NCI-H1092 (cell line): ENCODE data around the gene DLGAP1.
A peak's percentile ranks its signal among the peaks of the same experiment; 100 is the strongest.
"Not testable (repeated sequence)": the region's sequence is repeated elsewhere in the genome, so short reads cannot be mapped to it uniquely, and the experiment has no call there.

ENCODE experiments used
- DNase-seq: peaks from one replicate; lab custom pipeline; 2025; lab: John Stamatoyannopoulos, UW

Gene DLGAP1

GRCh38 chr18:4074647-4075046 is 380.5 kb downstream of the DLGAP1 start:
- no peak for DNase-seq

GRCh38 chr18:4069183-4069582 is 385.9 kb downstream of the DLGAP1 start:
- no peak for DNase-seq

GRCh38 chr18:4068552-4069158 is 386.5 kb downstream of the DLGAP1 start:
- peak; percentile 12 for DNase-seq

- no peak for DNase-seq
Observed at GRCh38 chr18:4063545-4063944, 391.6 kb downstream of the DLGAP1 start.

DNA sequence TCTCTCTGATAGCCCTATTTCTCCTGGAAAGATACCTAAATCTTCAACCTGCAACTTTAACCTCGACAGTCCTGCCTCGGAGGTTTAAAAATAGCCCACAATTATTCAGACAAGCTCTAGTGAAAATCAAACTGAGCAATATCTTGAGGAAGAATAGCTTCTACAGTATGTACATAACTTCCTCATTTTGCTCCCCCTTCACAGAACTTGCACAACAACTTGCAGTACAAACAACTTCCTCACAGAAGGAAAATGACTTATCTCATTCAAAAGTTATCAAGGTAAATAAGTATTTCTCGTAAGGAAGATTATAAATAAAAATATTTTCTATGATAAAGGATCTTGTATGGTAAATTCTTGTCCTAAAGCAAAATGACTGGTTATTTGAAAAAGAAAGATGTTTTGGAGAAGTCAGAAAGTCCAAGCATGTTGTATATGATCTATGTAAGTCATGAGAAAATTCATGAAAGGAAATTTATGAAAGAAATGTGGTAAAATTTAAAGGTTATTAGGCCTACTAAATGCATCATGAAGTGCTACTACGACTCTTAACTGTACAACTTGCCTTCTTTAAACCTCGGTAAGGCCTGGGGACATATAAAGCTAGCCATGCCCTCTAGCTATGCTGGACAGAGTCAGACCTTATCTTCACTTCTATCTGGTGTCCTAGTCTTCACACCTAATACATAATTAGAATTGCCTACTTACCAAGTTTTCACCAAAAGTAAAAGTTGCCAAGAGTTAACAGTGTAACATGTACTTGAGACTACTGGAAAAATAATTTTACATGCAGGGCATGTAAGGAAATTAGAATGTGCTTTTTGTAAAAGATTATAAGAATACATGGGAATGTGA is 394.5 kb downstream of the DLGAP1 start:
- no peak for DNase-seq

DNA sequence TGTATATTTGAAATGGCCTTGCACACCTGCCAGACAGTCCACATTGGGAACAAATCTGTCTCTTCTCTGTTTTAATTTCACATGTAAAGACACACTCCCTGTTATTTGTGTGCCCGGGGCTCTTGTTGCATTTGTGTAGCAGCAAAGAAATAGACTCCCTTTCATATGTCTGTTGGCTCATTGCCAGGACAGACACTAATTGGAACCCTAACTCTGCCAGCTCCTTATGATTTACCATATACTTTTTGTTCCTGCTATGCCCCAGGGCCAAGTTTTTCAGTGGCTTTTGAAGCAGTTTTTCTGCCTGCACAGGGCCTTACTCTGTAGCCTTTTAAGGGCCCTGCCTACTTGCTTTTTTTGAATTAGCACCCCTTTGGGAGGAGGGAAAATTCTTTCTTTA is 396.9 kb downstream of the DLGAP1 start:
- DNase-seq, result no peak

DNA sequence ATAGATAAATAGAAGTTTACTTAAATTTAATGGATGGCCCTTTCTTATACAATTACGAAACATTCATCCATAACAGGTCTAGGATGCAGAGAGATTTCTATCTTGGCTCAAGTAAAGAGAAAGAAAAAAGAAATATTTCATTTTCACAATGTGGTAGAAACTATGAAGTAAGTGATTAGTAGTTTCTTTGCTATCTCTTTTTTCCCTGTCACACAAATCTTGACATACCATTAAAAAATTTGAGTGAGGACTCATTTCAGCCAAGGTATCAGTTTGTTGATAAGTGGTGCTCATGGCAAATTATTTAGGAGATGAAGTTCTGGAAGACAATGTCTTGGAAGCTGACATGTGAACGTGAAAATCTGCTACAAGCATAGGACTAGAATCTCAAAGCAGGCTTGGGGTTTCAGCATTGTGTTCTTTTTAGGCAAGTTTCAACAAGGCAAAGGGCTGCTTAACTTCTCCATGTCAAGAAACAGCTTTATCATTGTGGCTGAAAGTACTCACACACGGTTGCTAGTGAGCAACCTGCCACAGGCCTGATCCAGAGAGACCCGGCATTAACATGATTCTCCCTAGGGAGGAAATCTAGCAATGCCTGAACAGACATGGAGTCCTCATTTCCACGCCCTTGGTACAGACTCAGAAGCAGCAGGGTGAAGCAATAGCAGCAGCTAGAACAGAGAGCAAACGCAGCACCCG is 414.6 kb downstream of the DLGAP1 start:
- no peak for DNase-seq

- no peak for DNase-seq
Observed at GRCh38 chr18:4035521-4035920, 419.6 kb downstream of the DLGAP1 start.

DNA sequence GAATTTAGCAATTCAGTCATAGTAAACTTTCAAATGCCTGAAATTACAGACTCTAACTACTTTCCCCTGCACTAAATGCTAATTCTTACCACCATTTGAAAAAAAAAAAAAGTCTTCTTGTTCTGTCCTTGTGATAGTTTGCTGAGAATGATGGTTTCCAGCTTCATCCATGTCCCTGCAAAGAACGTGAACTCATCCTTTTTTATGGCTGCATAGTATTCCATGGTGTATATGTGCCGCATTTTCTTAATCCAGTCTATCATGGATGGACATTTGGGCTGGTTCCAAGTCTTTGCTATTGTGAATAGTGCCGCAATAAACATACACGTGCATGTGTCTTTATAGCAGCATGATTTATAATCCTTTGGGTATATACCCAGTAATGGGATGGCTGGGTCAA is 420.3 kb downstream of the DLGAP1 start:
- not testable (repeated sequence) for DNase-seq

GRCh38 chr18:4026542-4026941 is 428.6 kb downstream of the DLGAP1 start:
- no peak for DNase-seq

DNA sequence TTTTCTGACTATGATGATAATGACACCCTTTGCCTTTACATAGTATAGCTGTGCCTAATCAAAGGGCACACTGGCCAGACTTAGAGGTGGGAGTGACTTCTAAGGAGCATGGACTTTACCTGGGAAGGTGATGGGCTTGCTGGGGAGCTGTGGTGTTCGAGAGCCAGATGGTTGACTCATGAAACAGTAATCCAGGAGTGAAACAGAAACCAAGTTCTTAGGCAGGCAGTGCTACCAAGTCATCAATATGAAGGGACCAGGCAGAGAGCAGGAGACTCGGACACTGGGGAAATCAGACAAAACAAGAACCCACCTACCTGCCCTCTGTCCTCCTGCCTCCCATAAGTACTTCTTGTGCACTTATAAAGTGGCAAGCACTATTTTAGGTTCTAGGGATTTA is 430.4 kb downstream of the DLGAP1 start:
- DNase-seq, result no peak

DNA sequence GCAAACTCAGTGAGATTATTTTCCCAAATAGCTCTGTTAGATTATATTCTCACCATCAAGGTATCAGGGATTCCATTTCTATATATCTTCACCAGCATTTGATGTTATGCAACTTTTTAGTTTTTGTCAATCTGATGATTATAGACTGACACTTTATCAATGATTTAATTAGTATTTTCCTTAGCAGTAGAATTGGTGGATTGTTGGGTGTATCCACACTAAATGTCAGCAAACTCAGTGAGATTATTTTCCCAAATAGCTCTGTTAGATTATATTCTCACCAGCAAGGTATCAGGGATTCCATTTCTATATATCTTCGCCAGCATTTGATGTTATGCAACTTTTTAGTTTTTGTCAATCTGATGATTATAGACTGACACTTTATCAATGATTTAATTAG is 432.4 kb downstream of the DLGAP1 start:
- DNase-seq, result not testable (repeated sequence)

- no peak for DNase-seq
Observed at GRCh38 chr18:4020026-4020425, 435.1 kb downstream of the DLGAP1 start.

- DNase-seq, result no peak
Observed at GRCh38 chr18:4017480-4017879, 437.6 kb downstream of the DLGAP1 start.

- no peak for DNase-seq
Observed at GRCh38 chr18:4016391-4017049, 438.6 kb downstream of the DLGAP1 start.

GRCh38 chr18:4007846-4008245 is 447.3 kb downstream of the DLGAP1 start:
- DNase-seq, result no peak

- no peak for DNase-seq
Observed at GRCh38 chr18:4004183-4004829, 450.8 kb downstream of the DLGAP1 start.

GRCh38 chr18:3998698-3999333 is 456.3 kb downstream of the DLGAP1 start:
- peak; percentile 2 for DNase-seq

DNA sequence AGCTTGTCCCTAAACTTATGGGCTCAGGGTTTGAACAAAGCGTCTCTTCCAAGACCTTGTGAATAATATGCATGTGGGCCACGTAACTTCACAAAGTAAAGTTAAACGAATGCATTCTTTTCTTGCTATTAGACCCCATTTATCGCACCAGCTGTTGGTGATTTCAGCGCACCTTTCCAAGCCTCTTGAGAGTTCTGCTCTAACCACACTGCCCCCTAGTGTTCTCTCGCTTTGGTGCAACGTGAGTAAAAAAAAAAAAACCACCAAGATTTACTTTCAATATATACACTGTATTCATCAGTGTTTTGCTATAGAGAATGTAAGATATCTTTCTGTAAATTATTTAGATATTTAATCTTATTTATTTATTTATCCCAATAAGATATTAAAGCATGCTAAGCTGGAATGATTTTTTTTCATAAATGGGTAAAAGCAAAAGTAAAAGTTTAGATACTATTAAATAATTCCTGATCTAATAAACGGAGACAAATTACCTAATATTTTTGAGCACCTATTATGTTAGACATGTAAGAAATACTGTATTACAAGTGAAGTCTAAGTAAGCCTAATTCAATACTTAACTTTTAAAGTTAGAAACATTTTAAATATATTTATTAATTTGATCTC is 459.5 kb downstream of the DLGAP1 start:
- peak; percentile 64 for DNase-seq

DNA sequence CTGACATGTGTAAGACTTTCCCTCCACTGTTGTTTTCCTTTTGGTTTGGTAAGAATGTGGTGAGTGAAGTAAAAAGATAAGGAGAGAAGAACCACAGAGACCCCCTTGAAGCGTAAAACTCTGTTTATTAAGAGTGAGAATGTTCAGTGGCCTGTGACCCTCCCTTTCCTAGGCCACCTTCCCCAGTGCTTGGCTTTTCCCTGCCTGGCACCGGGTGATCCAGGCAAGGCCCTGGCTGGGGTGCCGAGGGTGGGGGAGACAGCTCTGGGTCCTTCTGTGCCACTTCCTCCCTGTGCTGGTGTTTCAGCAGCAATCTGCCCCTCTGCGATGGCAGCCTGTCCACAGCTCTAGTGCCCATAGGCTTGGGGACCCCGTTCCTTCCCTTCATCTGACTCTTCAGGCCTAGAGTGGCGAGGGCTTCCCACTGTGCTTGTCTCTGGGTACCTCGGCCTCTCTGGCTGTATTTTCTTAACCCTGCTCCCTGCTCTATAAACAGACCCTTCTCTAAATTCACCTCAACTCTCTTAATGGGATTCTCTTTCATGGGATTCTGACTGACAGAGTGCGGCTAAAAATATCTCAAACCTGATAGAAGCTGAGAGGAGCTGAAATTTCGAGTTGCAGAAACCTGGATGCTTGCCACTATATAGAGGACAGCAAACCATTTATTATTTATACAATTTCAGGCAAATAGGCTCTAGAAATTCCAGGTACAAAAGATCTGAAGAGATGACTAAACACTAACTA is 461.0 kb downstream of the DLGAP1 start:
- no peak for DNase-seq
